DMS79 (cell line): Measurements from ENCODE around the gene MRPS11.
A peak's percentile ranks its signal among the peaks of the same experiment; 100 is the strongest.
"Not testable (repeated sequence)": the region's sequence is repeated elsewhere in the genome, so short reads cannot be mapped to it uniquely, and the experiment has no call there.

ENCODE experiments used
- DNase-seq: peaks from one replicate; lab custom pipeline; 2025; lab: John Stamatoyannopoulos, UW

MRPS11 gene

DNA sequence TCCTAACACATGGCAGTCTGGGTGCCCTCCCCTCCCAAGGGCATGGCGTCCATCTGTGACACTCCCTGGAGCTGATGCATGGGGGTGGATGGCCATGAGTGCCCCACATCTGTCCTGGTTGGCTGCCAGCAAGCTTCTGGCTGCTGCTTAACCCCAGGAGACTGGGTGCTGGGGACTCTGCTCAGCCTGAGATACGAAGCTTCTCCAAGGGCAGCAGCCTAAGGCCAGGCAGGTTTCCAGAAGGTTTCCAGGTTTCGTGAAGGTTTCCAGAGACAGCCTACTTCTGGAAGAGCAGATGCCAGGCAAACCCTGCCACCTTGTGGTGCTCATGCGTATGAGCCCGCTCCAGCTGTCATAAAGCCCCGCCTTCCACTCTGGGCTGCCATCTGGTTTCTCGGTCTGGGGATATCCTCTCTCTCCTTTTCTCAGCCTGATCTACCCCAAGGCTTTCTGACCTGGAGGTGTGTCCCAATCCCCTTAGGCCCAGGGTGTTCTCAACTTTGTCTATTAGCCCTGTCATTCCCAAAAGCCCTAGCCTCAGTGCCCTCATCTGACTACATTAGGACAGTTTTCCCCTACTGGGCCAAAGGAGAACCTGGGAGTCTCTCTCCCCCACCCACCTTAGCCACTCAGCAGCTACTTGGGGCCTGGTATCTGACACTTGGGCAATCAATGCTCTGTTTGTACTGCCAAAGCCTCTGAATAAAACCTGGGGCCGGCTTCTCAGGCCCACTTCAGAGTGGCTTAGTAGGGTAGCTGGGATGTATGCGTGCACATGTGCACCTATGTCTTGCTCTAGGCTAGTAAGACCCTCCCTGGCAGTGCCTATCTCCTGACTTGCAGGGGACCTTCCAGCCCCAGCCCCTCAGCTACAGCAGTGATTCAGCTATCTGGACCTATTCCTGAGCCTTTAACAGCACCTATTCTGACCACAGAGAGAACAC lies 12.4 kb upstream of the MRPS11 start:
- DNase-seq = peak; percentile 7

GRCh38 chr15:88456733-88457132 lies 10.8 kb upstream of the MRPS11 start:
- no peak for DNase-seq

GRCh38 chr15:88463870-88464532 lies 3.5 kb upstream of the MRPS11 start:
- no peak for DNase-seq

- no peak for DNase-seq
Observed at GRCh38 chr15:88465633-88466224, 1.8 kb upstream of the MRPS11 start.

GRCh38 chr15:88467935-88468528 lies 524 bp downstream of the MRPS11 start:
- DNase-seq = no peak

- not testable (repeated sequence) for DNase-seq
Observed at GRCh38 chr15:88468721-88469120, 1.2 kb downstream of the MRPS11 start.

- no peak for DNase-seq
Observed at GRCh38 chr15:88469321-88469720, 1.8 kb downstream of the MRPS11 start.

- no peak for DNase-seq
Observed at GRCh38 chr15:88470625-88471372, 3.3 kb downstream of the MRPS11 start.

DNA sequence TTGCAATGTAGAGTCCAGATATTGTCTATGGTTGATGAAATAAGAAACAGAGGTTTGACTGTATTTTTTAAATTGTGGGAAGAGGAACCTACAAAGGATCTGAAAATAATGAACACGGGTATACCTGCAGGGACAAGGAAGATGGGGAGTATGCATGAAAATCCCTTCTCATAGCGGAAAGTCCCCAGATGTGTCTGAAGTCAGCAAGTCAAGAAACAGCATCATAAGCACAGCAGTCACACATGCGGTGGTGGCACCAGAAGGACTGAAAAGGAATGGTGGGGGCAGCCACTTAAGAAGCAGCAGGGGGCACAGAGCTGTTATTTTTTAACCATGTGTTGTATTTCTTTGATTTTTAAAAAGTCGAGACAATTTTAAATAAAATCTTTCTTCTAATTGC lies 4.7 kb downstream of the MRPS11 start:
- DNase-seq = no peak

DNA sequence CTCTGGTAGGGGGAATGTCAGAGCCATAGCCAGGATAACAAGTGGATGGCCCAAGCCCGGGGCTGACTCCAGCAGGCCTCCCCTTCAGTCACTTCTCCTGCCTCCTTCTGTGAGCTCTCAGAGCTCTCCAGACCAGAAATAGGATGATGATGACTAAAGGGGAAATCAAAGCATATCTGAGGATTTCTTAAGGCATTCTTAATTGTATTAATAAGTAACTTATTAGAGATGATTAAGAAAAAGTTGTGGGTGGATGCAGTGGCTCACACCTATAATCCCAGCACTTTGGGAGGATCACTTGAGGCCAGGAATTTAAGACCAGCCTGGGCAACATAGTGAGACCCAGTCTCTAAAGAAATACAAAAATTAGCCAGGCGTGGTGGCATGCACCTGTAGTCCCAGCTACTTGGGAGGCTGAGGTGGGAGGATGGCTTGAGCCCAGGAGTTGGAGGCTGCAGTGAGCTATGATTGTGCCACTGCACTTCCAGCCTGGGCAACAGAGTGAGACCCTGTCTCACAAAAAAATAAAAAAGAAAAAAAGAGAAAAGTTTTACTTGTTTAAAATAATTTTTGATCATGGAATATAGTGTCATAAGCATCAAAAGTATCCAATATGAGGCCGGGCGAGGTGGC lies 6.3 kb downstream of the MRPS11 start:
- not testable (repeated sequence) for DNase-seq

DNA sequence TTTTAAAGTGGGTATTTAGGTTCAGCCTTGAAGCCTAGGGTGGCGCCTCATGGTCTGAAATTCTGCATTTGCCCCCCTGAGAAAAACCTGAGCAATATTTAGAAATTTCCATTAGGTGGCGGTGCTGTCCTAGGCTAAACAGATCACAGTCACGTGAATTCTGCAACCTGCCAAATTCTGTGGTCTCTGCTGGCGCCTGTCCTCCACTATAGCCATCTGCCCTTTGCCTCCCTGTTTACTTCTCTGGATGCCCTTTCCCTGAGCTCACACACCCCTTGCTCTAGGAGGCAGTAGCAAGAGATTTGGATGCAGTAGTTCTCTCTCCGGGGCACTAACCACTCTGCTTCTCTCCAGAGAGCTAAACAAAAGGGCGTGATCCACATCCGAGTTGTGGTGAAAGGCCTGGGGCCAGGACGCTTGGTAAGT lies 9.1 kb downstream of the MRPS11 start:
- no peak for DNase-seq

DNA sequence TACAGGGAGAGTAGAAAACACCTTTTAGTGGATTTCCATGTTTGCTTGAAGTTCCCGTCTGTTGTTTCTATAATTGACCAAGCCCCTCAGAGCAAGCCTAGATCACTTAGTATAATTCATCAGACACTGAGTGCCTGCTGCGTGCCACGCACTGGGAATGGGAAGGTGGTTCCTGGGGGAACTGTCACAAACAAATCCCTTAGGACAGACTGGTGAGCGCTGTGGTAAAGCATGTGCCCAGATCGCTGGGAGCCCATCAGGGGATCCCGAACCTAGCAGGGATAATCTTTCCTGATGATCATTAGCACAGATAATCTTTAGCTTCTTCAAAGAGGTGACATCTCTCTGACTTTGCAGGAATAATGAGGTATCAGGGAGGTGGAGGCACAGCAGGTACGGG lies 9.6 kb downstream of the MRPS11 start:
- DNase-seq = no peak

- no peak for DNase-seq
Observed at GRCh38 chr15:88477904-88478303, 10.4 kb downstream of the MRPS11 start.

- DNase-seq = no peak
Observed at GRCh38 chr15:88479169-88479568, 11.7 kb downstream of the MRPS11 start.

- DNase-seq = no peak
Observed at GRCh38 chr15:88480981-88481380, 13.5 kb downstream of the MRPS11 start.

DNA sequence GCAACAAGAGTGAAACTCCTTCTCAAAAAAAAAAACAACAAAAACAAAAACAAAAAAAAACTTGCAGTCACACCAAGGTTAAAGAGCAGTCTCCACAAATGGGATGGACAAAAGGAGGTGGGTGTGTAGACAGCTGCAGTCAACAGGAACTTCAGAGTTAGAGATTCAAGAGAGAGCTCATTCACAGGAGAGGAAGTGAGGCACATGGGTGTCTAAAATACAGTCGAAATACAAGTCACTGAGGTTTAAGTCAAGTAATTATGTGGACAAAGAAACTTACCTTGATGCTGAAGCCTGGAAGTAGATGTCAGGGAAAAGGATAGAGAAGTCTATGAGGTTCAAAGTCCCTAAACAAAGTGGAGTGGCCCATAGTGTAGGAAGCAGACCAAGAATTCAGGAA lies 14.8 kb downstream of the MRPS11 start:
- DNase-seq = no peak

GRCh38 chr15:88484682-88485331 lies 17.3 kb downstream of the MRPS11 start:
- DNase-seq = no peak

GRCh38 chr15:88487178-88487795 lies 19.8 kb downstream of the MRPS11 start:
- DNase-seq = no peak

DNA sequence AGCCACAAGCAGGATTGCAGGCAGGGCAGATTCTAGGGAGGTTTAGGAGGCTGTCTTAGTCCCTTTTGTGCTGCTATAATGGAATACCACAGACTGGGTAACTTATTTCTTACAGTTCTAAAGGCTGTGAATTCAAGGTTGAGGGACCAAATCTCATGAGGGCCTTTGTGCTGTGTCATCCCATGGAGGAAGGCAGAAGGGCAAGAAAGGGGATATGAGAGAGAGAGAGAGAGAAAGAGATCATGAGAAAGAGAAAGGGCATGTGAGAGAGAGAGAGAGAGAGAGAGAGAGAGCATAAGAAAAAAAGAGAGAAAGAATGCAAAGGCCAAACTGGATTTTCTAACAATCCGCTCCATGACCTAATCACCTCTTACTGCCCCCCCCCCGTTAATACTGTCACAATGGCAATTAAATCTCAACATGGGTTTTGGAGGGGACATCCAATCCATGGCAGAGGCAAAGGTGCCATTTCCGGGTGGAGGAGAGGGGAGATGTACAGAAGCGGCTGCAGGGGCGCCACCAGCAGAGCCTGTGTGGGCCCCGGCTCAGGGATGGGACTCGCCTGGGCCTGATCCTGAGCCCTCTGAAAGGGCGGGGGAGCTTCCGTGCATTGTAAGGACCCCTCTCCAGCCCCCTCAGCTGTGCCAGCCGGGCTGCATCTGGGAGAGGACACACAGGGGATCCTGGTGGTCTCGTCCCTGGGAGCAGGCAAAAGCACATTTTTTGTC lies 20.5 kb downstream of the MRPS11 start:
- no peak for DNase-seq

DNA sequence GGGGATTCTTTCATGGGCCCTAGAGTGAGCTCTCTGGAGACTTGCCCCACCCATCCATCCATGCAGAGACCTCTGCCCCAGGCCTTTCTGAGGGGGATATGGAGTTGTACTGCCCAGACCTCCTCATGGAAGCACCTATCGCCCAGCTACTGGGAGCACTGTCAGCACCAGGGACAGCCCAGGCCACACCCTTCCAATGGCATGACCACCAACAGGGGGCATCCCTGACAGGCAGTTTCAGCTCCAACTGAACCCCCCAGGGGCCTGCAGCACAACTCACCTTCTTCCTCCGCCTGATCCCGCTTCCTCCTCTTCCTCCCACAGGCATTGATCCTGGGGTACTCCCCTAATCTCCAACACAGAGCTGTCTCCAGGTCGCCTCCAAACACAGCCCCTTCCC lies 21.8 kb downstream of the MRPS11 start:
- DNase-seq = no peak
